ENCODE data around the gene CDH19.

DNA sequence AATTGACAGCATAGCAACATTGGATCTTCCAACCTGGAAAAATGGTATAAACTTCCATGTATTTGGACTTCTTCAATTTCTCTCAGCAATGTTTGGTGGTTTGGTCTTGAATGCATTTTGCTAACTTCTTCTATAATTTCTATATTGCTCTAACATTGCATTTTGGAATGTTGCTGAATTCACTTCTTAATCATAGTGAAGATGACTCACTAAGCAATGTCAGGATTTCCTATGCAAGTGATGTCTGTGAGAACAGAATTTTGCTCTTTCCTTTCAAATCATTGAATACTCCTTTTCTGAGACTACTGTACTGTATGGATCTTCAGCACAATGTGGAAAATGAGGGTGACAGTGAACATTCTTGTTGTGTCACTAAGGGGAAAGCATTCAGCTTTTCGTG is 28.9 kb upstream of the CDH19 start:
- no peak for TF ChIP-seq POLR2A (IDR thresholded peaks at IDR 0.05)
- TF ChIP-seq, protein P1, sequence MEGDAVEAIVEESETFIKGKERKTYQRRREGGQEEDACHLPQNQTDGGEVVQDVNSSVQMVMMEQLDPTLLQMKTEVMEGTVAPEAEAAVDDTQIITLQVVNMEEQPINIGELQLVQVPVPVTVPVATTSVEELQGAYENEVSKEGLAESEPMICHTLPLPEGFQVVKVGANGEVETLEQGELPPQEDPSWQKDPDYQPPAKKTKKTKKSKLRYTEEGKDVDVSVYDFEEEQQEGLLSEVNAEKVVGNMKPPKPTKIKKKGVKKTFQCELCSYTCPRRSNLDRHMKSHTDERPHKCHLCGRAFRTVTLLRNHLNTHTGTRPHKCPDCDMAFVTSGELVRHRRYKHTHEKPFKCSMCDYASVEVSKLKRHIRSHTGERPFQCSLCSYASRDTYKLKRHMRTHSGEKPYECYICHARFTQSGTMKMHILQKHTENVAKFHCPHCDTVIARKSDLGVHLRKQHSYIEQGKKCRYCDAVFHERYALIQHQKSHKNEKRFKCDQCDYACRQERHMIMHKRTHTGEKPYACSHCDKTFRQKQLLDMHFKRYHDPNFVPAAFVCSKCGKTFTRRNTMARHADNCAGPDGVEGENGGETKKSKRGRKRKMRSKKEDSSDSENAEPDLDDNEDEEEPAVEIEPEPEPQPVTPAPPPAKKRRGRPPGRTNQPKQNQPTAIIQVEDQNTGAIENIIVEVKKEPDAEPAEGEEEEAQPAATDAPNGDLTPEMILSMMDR (IDR thresholded peaks at IDR 0.05), result no peak
